HG02588 (cell line): ENCODE measurements around the gene NT5E.

Source experiments
- ATAC-seq: cut with Tn5 transposase; IDR thresholded peaks from one replicate; pipeline ENCODE4 v1.9.1; 2021; ENCODE audit warnings: mild to moderate bottlenecking, moderate library complexity; ENCODE audit not compliant: unreplicated experiment

Gene NT5E

GRCh38 chr6:85421181-85421580 is 28.7 kb upstream of the NT5E start:
- ATAC-seq: no peak

- ATAC-seq: no peak
These were observed 27.9 kb upstream of the NT5E start for GRCh38 chr6:85421972-85422371.

GRCh38 chr6:85422996-85423395 is 26.9 kb upstream of the NT5E start:
- no peak for ATAC-seq

- ATAC-seq: peak; percentile 59
These were observed 24.9 kb upstream of the NT5E start for GRCh38 chr6:85424981-85425380.

DNA sequence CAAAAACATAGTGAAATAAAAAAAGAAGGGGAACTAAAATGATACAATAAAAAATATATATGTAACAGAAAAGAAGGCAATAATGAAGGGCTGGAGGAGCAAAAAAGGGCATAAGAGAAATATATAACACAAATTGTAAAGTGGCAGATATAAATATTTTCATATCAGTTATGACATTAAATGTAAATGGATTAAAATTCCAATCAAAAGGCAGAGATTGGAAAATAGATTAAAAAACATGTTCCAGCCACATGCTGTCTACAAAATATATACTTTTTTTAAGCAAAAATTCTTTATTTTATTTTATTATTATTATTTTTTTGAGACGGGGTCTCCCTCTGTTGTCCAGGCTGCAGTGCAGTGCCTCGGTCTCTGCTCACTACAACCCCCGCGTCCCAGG is 23.9 kb upstream of the NT5E start:
- no peak for ATAC-seq

GRCh38 chr6:85428486-85428885 is 21.4 kb upstream of the NT5E start:
- ATAC-seq: no peak

DNA sequence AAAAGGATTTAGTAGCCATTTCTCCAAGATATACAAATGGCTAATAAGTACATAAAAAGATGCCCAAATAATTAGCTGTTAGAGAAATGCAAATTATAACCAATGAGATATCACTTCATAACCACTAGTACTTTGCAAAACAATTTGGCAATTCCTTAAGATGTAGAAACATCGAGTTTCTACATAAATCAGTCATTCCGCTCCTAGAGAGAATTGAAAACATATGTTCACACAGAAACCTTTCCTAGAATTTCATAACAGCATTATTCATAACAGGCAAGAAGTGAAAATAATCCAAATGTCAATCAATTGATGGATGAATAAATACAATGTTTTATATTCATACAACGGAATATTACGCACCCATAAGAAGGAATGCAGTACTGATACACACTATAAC is 20.5 kb upstream of the NT5E start:
- no peak for ATAC-seq

DNA sequence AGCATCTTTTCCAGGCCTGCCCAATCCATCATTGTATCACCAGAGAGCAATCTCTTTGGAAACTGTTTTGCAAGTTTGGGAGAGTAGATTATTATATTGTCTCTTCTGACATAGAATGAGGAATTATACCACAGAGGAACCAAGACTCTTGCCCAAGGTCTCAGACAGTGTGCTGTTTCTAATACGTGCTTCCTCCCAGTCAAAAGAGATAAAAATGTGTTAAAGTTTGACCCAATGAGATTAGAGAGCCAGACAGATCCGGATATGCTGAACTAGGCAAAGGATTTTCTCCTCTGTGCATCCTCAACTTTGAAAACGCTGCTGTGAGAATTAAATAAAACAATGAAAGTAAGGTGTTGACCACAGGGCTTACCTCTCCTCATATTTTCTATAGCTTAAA is 18.6 kb upstream of the NT5E start:
- ATAC-seq: no peak

DNA sequence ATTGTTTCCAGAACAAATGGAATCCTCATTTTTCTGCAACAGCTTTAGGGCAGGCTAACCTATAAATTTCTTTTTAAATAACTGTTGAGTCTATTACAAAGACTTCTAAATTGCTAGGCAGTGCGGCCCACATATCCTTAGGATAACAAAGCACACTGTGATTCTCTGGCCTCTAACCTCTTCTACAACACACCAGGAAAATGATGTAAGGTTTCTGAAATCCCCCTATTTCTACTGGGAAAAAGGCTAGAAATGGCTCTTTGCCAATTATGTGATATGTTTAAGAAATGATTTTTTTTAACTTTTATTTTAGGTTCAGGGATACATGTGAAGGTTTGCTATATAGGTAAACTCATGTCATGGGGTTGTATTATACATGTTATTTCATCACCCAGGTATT is 17.3 kb upstream of the NT5E start:
- ATAC-seq: no peak

DNA sequence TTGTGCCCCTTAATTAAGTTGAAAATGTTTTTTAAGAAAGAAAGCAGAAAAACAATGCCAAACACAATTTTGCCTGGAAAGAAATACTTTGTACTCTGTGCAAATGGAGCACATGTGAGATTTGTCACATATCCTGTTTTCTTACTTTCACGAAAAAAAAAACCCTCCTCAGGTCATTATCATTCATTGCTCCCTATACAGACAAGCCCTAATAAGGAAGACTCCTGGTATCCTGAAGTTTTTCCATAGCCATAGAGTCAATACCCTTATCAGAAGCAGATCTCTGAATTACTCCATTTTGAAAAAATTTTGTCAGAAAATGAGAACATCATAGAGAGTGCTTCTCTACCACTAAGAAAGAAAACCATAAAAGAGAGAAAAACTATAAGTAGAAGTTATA is 14.0 kb upstream of the NT5E start:
- ATAC-seq: no peak

GRCh38 chr6:85436411-85436810 is 13.5 kb upstream of the NT5E start:
- ATAC-seq: no peak

DNA sequence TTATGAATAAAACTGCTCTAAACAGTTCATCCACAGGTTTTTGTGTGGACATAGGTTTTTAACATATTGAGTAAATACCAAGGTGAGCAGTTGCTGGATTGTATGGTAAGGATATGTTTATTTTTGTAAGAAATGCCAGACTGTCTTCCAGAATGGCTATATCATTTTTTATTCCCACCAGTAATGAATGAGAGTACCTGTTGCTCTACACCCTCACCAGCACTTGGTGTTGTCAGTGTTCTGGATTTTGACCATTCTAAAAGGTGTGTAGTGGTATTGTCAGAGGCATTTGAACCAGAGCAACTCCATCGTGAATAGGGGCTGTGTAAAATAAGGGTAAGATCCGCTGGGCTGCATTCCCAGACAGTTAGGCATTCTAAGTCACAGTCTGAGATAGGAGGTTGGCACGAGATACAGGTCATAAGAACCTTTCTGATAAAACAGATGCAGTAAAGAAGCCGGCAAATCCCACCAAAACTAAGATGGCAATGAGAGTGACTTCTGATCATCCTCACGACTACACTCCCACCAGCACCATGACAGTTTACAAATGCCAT is 12.9 kb upstream of the NT5E start:
- no peak for ATAC-seq

DNA sequence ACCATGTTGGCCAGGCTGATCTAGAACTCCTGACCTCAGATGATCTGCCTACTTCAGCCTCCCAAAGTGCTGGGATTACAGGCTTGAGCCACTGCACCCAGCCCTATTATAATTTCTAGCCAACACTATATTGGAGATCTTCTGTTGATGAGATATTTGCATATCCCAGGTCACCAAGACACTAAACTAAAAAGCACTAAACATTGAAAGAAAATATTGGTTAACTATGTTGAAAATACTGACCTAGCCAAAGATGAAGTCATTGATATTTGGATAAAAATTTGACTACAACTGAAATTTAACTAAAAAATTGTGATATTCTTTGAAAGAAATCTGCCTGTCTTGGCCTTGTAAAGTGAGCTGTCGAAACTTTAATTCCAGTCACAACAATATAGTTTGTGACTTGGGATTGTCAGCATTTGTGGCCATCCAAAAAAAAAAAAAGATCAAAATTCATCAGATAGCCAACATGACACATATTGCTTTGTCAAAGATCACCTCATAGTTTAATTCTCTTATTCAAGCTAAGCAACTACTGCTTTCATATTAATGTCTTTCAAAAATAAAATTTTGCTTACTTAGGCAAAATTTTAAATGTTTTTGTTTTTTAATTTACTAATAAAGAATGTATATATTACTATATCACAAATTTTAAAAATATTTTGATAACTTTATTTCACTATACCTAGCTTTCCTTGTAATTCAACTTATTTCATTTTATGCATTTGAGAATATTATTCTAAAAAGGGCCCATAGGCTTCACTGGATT is 6.3 kb upstream of the NT5E start:
- ATAC-seq: no peak

DNA sequence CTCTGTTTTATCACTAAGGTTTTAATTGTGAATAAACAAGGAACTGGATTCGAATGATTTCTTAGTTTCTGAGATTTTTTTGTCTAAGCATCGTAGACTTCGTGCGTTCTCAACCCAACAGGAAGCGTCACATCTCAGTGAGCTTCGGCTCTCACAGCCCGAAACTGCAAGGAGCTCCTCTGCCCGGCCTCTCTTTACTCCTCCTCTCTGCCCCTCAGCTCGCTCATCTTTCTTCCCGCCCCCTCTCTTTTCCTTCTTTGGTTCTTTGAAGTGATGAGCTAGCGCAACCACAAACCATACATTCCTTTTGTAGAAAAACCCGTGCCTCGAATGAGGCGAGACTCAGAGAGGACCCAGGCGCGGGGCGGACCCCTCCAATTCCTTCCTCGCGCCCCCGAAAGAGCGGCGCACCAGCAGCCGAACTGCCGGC is 480 bp upstream of the NT5E start:
- ATAC-seq: peak; percentile 70

DNA sequence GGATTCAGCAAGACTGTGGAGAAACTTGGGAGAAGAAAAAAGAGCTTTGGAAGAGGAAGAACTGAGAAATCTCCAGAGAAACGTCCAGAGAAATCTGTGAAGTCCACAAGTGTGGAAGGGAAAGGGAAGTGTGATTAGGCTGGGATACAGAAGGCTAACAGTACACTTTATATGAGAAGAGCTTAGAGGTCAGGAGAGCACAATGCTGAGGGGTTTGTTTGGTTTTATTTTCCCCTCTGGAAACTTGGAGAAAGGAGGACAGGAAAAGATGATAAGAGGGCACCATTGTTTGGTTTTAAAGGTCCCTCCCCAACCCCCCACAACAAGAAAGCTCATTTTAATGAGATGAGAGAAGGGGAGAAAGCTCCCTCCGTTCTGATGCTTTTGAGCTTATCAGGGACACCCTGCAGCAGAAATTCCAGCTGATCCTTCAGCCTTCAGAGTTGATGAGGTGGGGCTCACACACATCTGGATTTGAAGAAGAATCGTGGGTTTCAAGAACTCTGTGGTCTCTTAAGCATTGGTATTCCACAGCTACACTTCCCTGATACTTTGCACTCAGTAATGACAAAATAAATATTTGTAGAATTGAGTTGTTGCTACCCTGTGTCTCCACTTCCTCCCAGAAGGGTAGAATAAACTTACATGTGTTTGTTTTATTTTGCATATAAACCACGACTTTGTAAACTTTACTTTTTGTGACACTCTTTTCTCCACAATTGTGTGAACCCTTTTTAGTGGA is 1.9 kb downstream of the NT5E start:
- ATAC-seq: no peak

- ATAC-seq: no peak
These were observed 2.6 kb downstream of the NT5E start for GRCh38 chr6:85452441-85452881.

DNA sequence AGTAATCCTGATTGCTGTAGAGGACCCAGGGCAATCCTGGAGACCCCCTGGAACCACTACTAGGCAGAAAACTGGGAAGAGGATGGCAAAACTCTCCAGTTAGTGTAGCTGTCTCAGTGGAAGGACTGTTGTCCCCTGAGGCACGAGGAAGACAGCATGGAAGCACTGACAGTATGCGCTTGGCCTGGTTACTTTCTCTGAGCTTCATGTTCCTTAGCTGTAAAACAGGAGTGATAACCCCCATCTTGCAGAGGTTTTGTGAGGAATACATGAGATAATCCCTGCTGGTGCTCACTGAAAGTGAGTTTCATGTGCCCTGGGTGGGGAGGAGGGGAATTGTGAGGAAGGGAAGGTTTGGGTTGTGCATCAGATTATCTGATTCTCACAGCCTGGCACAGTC is 3.2 kb downstream of the NT5E start:
- ATAC-seq: no peak

- ATAC-seq: no peak
These were observed 3.6 kb downstream of the NT5E start for GRCh38 chr6:85453490-85453889.

DNA sequence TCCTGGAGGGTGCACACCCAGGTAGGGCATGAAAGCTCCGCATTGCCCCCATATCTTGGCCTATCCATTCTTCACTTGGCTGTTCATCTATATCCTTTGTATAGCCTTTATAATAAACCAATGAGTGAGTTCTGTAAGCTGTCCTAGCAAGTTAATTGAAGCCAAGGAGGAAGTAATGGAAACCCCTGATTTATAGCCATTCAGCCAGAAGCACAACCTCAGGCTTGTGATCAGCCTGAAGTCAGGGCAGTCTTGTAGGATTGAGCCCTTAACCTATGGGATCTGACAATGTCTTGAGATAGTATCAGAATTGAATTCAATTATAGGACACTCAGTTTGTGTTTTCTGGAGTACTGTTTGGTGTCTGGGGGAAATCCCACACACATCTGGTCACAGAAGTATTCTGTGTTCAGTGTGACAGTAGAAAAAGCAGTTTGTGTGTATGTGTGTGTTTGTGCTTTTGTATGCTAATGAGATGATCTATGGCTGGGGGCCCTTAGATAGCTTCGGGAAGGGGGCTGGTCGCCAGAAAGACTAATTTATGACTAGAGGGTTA is 5.7 kb downstream of the NT5E start:
- ATAC-seq: no peak

GRCh38 chr6:85456782-85457181 is 6.9 kb downstream of the NT5E start:
- ATAC-seq: no peak

DNA sequence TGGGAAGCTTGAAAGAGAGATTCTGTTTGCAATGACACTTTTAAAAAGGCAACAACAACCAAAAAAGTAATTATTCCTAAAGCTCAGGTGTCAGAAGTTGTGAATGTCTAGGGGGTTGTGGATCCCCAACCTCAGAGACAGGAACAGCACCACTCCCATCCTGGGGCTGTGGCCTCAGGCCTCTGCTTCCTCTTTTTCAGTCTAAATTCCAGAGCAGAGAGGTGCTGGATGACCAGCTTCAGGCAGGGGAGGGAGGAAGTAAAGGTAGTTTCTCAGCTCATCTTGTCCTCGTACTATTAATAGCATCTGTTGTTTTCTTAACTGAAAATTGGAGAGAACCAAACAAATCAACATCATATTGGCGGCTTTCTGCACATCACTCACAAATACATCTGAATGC is 8.3 kb downstream of the NT5E start:
- no peak for ATAC-seq

DNA sequence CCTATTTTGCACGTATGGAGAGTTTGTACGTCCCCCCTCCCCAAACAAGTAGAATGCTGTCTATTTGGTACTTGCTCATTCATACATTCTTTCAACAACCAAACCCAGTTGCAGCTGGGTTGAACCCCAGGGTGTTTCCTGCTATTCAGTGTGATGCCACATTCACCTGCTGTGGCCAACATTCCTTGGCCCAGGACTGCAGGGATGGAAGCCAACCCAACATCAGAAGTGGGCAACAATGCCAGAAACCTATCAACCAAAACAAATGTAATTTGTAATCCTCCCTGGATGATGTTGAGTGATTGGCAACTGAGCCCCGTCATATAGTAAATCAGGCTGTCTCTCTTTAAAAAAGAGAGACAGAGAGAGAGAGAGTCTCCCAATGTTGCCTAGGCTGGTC is 8.9 kb downstream of the NT5E start:
- ATAC-seq: no peak
